C4-2B (cell line): ENCODE results near the gene CCN5.

Experiments
- ZFX ChIP-seq: fragments of 450-650 bp; IDR thresholded peaks from 2 replicates; pipeline ENCODE4 v1.6.1; 2017
- TF ChIP-seq, protein P1 (sequence below): fragments of 450-650 bp; conservative IDR thresholded peaks from 2 replicates; pipeline ENCODE4 v1.5.1; 2017; ENCODE audit warnings: mild to moderate bottlenecking

DNA sequence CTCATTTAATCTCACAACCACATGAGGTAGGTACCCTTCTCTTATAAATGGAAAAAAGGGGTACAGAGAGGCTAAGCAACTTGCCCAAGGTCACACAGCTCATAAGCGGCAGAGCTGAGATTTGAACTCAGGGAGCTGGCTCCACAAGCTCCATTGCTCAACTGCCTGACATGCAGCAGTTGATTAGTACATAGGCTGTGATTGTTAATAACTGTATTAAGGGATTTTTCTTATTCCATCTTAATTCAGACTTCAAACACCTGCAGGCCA is 6.6 kb downstream of the CCN5 start:
- TF ChIP-seq, protein P1, sequence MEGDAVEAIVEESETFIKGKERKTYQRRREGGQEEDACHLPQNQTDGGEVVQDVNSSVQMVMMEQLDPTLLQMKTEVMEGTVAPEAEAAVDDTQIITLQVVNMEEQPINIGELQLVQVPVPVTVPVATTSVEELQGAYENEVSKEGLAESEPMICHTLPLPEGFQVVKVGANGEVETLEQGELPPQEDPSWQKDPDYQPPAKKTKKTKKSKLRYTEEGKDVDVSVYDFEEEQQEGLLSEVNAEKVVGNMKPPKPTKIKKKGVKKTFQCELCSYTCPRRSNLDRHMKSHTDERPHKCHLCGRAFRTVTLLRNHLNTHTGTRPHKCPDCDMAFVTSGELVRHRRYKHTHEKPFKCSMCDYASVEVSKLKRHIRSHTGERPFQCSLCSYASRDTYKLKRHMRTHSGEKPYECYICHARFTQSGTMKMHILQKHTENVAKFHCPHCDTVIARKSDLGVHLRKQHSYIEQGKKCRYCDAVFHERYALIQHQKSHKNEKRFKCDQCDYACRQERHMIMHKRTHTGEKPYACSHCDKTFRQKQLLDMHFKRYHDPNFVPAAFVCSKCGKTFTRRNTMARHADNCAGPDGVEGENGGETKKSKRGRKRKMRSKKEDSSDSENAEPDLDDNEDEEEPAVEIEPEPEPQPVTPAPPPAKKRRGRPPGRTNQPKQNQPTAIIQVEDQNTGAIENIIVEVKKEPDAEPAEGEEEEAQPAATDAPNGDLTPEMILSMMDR, result no peak
- TF ChIP-seq ZFX, result no peak
